MCF 10A (cell line): ENCODE data around the gene PARD6B. TPM values are rescaled to one million over a fixed set of nuclear protein-coding genes. Genes with fewer than 3 reads are reported as not detected.

Experiments
- BruUV-seq: library from RNA; stranded (reverse); fragments of 400-500 nt; replicated peaks from 2 replicates; lab custom pipeline; 2021; lab: Mats Ljungman, UMichigan
- CTCF ChIA-PET: fragments of 300-600 bp; sonication (Branson Sonifier 250); formaldehyde crosslinking; extraction: SDS; loops from one replicate; lab custom pipeline; 2021; ENCODE audit warnings: antibody characterized with exemption, inconsistent platforms; lab: Yijun Ruan, JAX
- POLR2A ChIA-PET: fragments of 300-600, 350-650 bp; sonication (Branson Sonifier 250); formaldehyde crosslinking; extraction: SDS; loops from one replicate; lab custom pipeline; 2020; ENCODE audit warnings: antibody characterized with exemption, inconsistent platforms; lab: Yijun Ruan, JAX
- DNase-seq: peaks from one replicate; pipeline ENCODE4 v3.0.0-alpha.2; 2018; ENCODE audit not compliant: unreplicated experiment
- H3K27ac Mint-ChIP-seq: one replicate; pipeline ENCODE4 v1.8.0; 2022; ENCODE audit warnings: mild to moderate bottlenecking, low read depth, mixed read lengths; ENCODE audit not compliant: unreplicated experiment
- H3K27me3 Mint-ChIP-seq: one replicate; pipeline ENCODE4 v1.8.0; 2022; ENCODE audit warnings: mixed read lengths; ENCODE audit not compliant: insufficient read depth, unreplicated experiment
- H3K36me3 Mint-ChIP-seq: one replicate; pipeline ENCODE4 v1.8.0; 2022; ENCODE audit warnings: mild to moderate bottlenecking, moderate library complexity, mixed read lengths; ENCODE audit not compliant: insufficient read depth, unreplicated experiment
- H3K4me1 Mint-ChIP-seq: one replicate; pipeline ENCODE4 v1.8.0; 2022; ENCODE audit warnings: mixed read lengths; ENCODE audit not compliant: insufficient read depth, unreplicated experiment
- H3K4me3 Mint-ChIP-seq: one replicate; pipeline ENCODE4 v1.8.0; 2022; ENCODE audit warnings: mild to moderate bottlenecking, moderate library complexity, mixed read lengths; ENCODE audit not compliant: unreplicated experiment
- H3K9me3 Mint-ChIP-seq: one replicate; pipeline ENCODE4 v1.8.0; 2022; ENCODE audit warnings: mixed read lengths; ENCODE audit not compliant: unreplicated experiment
- CTCF ChIP-seq: fragments of 200-600 bp; IDR thresholded peaks from one replicate; pipeline ENCODE4 v1.8.0; 2022; ENCODE audit warnings: antibody characterized with exemption, mild to moderate bottlenecking; ENCODE audit not compliant: unreplicated experiment
- intact Hi-C: fragments of 100-400 bp; cut with micrococcal nuclease; formaldehyde crosslinking; loops from 2 replicates; pipeline ENCODE4 v1.14.1; 2022
- total RNA-seq: library from RNA; stranded (reverse); gene quantifications from 2 replicates; pipeline ENCODE4 v1.2.3, GENCODE V29; 2022

The PARD6B gene
- total RNA-seq, 1 experiment from 2014 or later: 5.8 TPM

- ChIA-PET CTCF (interaction anchor here (0.6 to 3.3 kb wide), 9 partner anchors 23 to 544 kb away, joined by 3 to 21 read pairs (median 4); no protein-coding TSS in a partner anchor), POLR2A (interaction anchor here (1.3 to 8.8 kb wide), 8 partner anchors 9 to 215 kb away, joined by 4 to 168 read pairs (median 14); partner anchors contain the start of genes ADNP and PTPN1)
- Mint-ChIP-seq H3K36me3 (no peaks in the 10 kb centered on the region), H3K4me1 (peaks cover 27% of the 10 kb centered on the region), H3K9me3 (no peaks in the 10 kb centered on the region), H3K4me3 (no peak overlapping the region), H3K27me3 (no peaks in the 10 kb centered on the region), H3K27ac (no peak overlapping the region)
- no peak for TF ChIP-seq CTCF
- no peak for DNase-seq
- no TSS peak for BruUV-seq
- intact Hi-C loops: no loop called here
Measured at GRCh38 chr20:50726955-50727791, 4.2 kb upstream of the PARD6B start.

- no peaks in the 10 kb centered on the region for H3K27me3 Mint-ChIP-seq
- no peaks in the 10 kb centered on the region for H3K36me3 Mint-ChIP-seq
- intact Hi-C loops: no loop called here
- ChIA-PET CTCF (interaction anchor here (0.6 to 3.3 kb wide), 17 partner anchors 15 to 620 kb away, joined by 3 to 21 read pairs (median 3); no protein-coding TSS in a partner anchor), POLR2A (interaction anchor here (0.6 to 8.8 kb wide), 13 partner anchors 10 to 612 kb away, joined by 3 to 168 read pairs (median 10); partner anchors contain the start of genes ADNP and PTPN1)
- H3K4me1 Mint-ChIP-seq: peaks cover 27% of the 10 kb centered on the region
- DNase-seq: no peak
- no peak overlapping the region for H3K4me3 Mint-ChIP-seq
- no TSS peak for BruUV-seq
- no peak for TF ChIP-seq CTCF
- no peaks in the 10 kb centered on the region for H3K9me3 Mint-ChIP-seq
- H3K27ac Mint-ChIP-seq: peak overlapping the region; percentile 96
Measured at GRCh38 chr20:50727792-50728485, 3.4 kb upstream of the PARD6B start.

GRCh38 chr20:50728486-50728980, 2.8 kb upstream of the PARD6B start:
- TSS peak; percentile 93 for BruUV-seq
- ChIA-PET CTCF (interaction anchor here (0.7 to 3.3 kb wide), 14 partner anchors 14 to 620 kb away, joined by 3 to 21 read pairs (median 3); partner anchors contain the start of gene ADNP), POLR2A (interaction anchor here (0.6 to 8.8 kb wide), 16 partner anchors 11 to 613 kb away, joined by 3 to 168 read pairs (median 8); partner anchors contain the start of genes ADNP, CEBPB and PTPN1)
- intact Hi-C loops: no loop called here
- H3K4me3 Mint-ChIP-seq: no peak overlapping the region
- no peaks in the 10 kb centered on the region for H3K36me3 Mint-ChIP-seq
- DNase-seq: no peak
- H3K9me3 Mint-ChIP-seq: no peaks in the 10 kb centered on the region
- peak overlapping the region; percentile 96 for H3K27ac Mint-ChIP-seq
- H3K27me3 Mint-ChIP-seq: no peaks in the 10 kb centered on the region
- no peak for TF ChIP-seq CTCF
- peaks cover 27% of the 10 kb centered on the region for H3K4me1 Mint-ChIP-seq
